HG03432 (cell line): ENCODE data around the gene ZNF382.

Experiments
- ATAC-seq: cut with Tn5 transposase; IDR thresholded peaks from one replicate; pipeline ENCODE4 v1.9.1; 2021; ENCODE audit warnings: mild to moderate bottlenecking, moderate library complexity; ENCODE audit not compliant: unreplicated experiment

ZNF382 gene

GRCh38 chr19:36674201-36674600 is 69.1 kb downstream of the ZNF382 start:
- no peak for ATAC-seq

DNA sequence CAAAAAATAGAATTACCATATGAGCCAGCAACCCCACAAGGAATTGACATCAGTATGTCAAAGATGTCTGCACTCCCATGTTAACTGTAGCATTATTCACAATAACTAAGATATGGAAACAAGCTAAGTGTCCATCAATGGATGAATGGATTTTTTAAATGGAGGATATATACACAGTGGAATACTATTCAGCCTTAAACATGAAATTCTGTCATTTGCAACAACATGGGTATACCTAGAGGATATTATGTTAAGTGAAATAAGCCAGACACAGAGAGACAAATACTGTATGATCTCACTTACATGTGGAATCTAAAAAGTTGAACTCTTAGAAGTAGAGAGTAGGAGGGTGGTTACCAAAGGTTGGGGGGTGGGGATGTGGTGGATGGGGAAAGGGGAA is 74.3 kb downstream of the ZNF382 start:
- ATAC-seq: no peak
